GM19397 (cell line): Measurements from ENCODE around the gene PDIA5.
A peak's percentile ranks its signal among the peaks of the same experiment; 100 is the strongest.
"Not testable (repeated sequence)": the region's sequence is repeated elsewhere in the genome, so short reads cannot be mapped to it uniquely, and the experiment has no call there.

Source experiments
- ATAC-seq: cut with Tn5 transposase; IDR thresholded peaks from one replicate; pipeline ENCODE4 v1.9.1; 2021; ENCODE audit warnings: mild to moderate bottlenecking, moderate library complexity; ENCODE audit not compliant: unreplicated experiment

PDIA5 gene

DNA sequence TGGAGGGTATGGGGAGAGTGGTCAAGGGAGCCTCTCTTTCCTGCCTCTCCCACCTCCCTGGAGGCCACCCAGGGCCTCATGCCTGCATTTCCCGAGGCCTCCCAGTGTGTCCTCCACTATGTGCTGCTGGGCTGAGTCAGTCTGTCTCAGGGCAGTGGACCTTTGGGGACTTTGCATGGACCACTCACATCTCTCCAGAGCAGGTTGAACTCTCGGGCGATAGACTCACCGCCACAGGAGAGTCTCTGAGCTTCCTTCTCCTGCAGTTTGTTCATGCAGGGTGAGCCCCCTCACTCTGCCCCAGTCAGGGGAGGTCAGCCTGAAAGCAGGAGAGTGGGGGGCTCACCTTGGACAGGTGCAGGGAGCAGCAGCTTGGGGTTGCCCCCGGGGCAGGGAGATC is 74.5 kb downstream of the PDIA5 start:
- no peak for ATAC-seq

DNA sequence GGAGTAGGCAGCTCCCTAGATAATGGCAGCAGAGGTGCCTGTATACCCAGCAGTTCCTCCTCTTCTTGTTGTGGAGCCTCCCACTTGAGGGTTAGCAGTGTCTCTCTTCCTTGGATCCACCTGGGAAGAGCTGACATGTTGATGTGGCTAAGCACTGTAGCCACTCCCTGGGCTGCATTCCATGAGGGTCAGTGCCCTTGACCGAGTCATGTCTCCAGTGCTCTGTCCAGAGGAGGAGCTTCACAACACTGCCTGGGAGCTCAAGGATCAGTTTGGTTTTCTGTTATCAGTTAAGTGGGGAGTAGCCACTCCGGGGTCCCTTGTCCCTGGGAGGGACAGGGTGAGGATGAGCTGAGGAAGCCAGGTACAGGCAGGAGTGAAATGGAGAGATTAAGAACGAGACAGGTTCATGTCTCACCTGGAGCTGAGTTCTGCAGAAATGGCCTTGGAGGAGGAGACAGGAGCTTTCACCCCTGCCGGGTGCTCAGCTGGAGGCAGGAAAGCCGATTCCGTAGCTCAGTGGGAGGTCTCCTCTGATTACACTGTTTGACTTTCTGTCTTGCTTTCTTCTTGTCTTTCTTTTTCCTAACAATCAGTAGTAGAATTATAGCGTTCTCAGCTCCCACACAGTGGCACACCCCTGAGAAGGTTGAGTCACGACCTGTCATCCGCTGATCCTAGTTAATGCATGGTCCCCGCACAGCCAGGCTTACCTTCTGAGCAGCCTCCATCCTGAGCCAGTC is 77.0 kb downstream of the PDIA5 start:
- no peak for ATAC-seq

DNA sequence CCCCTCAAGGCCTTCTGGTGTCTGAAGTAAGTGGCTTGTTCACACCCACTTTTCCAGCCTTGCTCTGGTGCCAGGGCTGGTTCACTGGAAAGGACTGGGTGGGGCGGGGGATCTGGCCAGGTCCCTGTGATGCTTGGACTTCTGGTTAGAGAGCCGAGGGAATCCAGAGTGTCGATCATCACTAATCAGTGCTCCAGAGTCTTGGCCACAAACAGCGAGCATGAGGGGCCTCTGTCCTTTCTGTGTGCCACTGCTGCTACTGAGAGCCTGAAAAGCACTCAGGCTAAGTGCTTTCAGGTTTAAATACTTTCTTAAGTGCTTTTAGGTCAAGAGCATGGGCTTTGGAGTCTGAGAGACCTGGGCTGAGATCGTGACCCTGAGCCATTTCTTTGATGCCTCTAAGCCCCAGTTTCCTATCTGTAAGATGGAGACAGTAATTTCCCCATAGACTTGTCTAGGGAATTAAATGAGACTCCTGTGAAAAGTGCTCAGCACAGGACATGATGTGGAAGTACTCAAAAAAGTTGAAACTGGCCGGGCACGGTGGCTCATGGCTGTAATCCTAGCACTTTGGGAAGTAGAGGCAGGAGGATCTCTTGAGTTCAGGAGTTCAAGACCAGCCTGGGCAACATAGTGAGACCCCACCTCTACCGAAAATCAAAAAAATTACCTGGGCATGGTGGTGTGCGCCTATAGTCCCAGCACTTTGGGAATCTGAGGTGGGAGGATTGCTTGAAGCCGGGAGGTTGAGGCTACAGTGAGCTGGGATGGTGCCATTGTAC is 81.1 kb downstream of the PDIA5 start:
- ATAC-seq, result no peak

DNA sequence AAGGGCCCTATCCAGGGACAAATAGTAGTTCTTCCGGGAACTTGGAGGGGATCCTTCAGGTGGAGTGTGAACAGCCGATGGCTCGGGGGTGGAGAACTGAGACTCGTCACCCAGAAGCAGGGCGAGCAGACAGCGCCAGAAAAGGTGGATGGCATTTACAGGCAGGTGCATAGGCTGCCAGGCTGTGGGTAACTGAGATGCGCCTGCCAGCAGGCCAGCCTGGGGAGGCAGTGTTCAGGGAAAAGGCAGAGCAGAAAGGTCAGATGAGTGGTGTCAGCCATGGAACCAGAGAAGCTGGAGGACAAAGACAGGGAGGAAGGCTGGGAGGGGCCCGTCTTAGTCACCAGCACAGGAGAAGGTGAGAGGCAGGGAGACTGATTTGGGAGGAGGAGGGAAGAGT is 81.9 kb downstream of the PDIA5 start:
- no peak for ATAC-seq

DNA sequence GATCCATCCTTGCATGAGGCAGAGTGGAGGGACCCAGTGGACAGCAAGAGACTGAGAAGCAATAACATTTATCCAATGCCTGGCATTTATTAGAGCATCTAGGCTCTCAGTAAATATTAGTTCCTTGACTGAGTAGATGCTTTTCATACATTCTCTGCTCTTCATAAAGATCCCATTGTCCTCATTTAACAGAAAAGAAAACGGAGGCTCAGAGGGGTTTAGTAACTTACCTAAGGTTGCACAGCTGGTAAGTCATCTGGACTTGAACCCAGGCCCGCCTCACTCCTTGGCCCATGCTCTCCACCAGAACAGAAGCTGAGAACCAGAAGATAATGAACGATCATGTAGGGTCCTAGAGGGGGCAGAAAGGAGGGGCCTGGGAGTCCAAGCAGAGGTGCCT is 82.7 kb downstream of the PDIA5 start:
- no peak for ATAC-seq

DNA sequence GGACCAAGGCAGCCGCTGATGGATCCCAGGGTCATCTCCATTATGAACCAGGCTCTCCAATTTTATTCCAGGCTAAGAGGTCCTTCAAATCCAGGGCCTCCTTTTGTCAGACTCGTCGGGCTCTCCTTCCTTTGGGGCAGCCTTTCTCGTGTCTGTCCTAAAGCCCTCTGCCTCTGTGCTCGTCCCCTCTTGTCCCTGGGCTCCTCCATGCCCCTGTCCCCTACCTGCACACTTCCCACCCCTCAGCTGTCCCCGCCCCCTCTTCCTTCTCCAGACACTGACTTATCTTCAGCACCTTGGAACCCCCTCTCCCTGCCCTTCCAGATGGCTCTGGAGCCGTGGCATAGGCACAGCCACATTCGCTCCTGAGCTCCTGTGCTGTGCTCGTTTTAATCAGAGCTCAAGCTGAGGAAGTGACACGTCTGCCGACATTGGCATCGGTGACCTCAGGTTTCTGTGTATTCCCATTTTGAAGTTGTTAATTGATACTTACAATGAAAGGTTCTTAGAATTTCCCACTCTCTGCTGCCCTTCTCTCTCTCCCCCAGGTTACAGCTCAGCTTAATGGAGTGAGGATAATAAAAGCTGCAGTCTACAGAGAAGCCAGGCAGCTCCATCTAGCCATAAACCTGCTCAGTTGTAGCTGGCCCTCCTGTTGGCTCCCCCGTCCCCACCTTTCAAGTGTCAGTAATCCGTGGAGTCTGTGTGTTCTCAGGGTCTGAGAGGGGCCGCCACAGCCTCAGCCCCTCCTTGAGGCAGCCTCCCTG is 83.8 kb downstream of the PDIA5 start:
- ATAC-seq, result no peak

DNA sequence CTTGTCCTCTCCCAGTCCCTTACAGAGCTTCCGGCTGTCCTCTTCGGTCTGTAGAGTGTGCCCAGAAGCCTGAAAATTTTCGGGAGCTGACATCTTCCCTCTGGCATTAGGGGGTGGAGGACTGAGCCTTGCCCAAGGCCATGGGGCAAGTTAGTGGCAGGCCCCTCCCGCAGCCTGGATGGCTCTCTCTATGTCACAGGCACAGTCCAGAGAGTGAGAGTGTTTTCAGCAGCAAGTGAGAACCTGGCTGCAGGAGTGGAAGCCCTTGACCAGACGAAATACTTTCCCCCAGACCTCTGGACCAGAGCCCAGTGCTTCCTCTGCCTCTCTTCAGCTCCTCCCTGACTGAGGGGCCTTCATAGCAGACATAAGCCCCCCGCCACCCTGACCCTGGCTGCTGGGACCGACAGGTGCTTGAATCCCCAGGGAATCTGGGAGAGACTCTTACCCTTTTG is 84.5 kb downstream of the PDIA5 start:
- ATAC-seq, result no peak

DNA sequence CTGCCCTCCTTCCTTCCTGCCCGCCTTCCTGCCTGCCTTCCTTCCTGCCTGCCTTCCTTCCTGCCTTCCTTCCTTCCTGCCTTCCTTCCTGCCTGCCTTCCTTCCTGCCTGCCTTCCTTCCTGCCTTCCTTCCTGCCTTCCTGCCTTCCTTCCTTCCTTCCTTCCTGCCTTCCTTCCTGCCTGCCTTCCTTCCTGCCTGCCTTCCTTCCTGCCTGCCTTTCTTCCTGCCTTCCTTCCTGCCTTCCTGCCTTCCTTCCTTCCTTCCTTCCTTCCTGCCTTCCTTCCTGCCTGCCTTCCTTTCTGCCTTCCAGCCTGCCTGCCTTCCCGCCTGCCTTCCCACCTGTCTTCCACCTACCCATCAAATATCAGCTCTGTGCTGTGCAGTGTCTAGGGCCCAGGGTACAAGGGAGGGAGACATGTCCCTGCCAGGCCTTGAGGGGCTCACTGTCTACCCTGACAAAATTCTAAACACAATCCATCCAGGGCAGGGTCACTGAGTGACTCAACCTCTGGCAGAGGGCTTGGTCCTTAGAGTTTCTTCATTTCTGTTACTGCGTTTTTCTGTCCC is 85.1 kb downstream of the PDIA5 start:
- not testable (repeated sequence) for ATAC-seq

DNA sequence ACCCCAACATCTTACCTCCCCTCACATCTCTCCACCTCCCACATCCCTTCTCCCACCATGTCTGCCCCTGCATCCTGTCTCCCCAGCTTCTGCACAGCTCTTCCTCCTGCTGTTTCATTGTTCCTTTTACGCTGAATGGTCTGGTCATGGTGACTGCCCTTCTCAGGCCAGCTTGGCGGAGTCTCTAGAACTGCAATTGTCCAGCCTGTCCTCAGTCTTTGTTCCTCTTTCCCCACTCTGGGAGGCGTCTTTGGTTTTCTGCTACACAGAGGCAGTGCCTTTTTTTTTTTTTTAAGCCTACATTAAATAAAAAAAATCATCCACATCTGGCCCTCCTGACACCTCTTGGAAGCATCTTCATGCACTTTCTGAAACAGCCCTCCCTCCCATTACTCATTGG is 85.9 kb downstream of the PDIA5 start:
- no peak for ATAC-seq

DNA sequence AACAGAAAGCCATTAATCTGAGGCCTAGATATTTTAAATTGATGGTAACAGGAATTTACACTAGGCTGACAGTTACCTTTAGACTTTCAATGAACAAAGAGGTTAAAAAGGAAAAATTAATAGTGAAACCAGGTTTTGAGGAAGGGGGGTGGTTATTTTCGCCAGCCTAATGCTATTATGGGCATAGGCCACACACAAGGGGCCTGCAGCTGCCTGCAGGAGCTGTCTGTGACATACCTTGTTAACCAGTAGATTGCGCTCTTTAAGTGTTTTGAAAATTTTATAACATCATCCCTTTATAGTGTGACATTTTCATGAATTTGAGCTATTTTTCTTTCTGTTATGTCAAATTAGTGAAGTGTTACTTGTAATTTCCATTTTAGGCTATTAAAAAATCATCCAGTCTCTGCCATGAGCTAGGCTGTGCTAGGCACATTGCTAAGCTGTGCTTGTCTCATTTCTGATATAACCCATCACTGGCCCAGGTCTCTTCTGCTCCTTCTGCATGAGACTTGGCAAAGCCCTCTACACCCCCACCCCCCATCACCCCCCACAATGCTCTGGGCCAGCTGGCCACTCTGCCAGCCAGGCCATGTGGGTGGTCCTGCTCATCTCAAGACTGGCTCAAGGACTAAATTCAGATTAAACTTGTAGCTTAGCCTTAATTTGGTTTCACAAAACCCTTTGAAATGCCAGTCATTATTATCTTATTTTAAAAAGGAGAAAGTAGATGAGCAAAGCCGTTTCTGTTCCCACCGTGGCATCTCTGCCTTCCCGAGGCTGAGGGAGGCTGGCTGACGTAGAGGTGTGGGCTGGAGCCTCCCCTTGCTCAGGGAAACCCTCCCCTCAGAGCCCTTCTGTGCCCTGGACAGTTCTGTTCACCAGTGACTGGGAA is 86.5 kb downstream of the PDIA5 start:
- peak; percentile 50 for ATAC-seq

DNA sequence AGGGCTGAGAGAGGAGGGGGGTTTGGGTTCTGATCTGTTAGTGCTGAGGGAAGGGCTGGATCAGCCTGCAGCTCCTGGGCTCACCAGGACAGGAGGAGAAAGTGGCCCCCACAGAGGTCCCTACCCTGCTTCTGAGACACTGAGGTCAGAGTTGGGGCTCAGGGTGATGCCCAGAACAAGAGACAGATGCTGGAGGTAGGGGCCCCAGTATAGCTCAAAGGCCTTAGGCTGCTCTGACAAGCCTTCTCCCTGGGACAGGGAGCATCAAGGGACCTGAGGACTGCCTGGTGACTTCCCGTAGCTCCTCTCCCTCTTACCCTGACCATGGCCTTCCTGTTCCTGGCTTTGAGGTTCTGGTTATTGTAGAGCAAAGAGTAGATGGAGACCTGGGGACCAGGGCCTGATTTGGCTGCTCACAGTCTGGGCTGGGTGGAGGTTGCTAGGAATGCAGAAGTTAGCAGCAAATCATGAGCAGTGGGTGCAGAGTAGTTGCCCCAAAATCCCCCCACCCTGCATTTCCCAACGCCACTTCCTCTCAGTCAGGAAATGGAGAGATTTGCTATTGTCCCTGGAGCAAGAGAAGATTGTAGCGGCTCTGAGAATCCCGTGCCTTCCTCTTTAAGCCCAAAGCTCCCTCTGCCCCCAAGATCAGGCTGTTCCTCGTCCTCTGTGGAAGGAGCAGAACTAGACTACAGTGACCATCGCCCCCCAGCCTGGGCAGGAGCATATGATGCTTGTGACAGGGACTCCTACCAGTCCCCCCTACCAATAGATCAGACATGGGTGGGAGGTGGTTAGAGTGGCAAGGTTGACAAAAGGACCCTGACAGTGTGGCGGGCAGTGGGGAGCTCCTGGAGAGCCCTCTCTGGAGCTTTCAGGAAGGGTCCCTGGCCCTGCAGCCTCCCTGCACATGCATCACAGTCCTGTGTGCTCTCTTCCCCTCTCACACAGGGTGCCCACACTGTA is 87.5 kb downstream of the PDIA5 start:
- no peak for ATAC-seq

DNA sequence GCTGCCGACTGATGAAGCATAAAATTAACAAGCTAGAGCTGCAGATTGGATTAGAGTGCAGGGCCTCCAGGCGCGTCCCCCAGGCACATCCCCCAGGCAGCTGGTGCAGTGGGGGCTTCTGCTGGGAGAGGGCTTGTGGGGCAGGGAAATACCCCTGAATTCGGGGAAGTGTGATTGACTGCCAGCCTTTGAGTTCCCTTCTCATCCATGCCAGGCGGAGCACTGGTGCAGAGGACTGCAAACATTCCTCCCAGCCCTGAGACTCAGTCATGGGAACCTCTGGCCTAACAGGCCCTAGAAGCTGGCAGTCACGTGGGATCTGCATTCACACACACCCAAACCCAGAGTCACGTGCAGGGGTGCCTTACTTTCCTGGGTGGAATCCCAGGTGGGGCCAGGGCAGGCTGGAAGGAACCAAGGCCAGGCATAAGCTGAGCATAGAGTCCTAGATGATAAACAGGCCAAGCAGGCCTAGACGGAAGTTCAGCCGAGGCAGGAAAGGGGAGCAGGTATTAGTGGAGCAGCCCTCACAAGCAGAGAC is 88.7 kb downstream of the PDIA5 start:
- no peak for ATAC-seq

DNA sequence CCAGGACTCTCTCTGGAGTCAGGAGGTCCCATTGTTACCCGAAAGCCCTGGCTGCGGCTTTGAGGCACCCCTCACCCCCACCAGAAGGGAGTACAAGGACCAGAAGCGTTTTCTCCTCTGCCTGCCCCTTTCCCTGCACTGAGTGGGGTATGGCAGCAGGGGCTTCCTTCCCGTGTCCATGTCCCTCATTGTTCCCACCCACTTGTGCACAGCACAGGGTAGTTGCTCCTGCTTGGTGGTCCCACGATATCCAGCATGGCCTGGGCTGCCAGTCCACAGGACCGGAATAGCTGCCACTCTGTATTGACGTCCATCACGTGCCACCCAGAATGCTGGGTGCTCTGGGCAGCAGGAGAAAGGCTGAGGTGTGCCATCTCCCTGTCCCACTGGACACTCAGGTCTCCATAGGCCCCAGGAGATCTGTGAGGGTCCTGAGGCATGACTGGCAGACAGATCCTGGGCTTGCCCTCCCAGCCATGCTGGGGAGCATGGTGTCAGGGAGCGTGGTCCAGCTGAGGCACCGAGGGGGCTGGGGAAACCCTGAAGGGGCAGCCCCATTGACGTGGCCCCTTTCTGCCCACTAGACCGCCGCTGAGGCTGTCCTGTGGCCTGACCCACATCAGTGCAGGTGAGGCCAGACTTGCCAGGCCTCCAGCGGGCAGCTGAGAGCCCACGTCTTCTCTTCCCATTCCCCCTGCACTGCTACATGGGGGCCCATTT is 89.6 kb downstream of the PDIA5 start:
- ATAC-seq, result no peak

DNA sequence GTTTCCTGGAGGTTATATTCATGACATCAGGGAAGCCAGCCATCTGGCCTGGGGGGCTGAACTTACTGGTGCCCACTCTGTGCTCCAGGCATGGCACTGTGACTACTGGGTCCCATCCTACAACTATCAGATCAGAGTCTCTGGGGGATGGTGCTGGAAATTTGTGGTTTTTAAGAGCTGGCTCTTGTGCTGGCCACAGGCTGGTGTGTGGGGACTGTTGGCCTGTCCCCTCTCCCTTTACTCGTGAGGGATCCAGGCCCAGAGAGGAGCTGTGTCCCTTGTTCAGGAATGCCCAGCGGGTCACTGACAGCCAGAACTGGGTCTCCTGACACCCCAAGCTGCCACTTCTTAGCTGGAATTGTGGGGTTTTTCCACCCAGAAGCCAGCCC is 90.4 kb downstream of the PDIA5 start:
- ATAC-seq, result no peak

DNA sequence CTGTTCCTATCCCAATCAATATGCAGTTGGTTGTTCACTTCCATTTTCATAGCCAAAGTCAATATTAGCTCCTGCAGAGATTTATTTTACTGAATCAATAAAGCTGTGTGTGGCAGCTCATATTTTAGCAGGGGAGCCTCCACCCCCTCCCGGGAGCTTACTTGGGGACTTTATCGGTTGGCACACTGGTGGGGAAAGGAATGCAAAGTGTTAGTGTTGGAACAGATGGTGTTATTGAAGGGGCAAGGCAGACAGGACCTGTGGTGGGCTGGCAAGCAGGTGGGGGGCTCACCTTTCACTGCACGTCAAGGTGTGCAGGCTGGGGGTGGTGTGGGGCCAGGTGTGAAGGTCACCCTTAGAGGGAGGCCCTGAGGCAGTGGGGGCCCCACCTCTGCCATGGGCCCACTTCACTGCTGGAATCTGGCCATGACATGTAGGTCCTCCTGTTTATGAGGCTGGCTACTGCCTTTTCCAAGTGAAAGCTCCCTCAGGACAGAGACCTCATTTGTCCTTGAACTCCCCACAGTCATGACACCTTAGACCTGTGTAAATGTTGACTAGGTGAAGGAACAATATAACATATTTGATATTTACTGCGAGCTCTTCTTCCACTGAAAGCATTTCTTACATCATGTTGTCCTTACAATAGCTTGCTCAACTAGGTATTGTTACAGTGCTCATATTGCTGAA is 90.9 kb downstream of the PDIA5 start:
- ATAC-seq, result no peak

DNA sequence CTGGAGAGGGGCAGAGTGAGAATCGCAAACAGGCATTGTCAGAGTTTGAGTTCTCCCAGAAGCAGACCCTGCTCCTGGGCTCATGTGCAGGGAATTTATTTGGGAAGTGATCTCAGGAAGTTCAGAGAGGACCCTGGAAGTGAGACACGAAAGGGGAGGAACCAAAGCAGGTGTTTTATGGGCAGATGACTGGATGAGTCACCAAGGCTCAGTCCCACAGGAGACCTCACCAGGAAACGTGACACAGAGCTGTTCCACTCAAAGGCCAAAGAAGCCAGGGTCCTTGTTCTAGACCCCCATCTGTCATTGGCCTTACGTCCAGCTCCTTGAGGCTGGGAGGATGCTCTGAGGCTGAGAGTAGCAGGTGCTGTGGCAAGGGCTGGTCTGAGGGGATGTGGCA is 91.5 kb downstream of the PDIA5 start:
- no peak for ATAC-seq

DNA sequence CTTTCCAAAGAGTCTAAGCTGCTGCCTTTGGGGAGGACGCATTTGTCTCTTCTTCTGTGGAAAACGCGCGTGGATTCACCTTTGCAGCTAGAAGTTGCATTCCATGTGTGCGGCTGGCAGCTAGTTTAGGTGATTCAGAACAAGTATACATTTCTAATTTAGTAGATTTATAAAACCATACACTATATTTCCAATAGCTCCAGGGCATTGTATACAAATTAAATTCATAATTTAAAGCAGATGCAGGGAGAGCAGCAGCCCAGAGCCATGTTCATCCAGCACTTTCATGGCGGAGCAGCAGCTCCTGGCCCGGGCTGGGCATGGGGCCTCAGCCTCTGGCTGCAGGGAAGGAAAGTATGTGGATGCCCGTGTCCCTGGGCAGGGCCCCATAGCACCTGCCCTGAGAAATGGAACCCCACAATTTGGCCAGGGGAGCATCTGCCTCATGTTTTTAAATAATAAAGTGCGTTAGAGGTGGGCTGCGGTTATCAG is 92.1 kb downstream of the PDIA5 start:
- ATAC-seq, result no peak
